IMR-90 (cell line): ENCODE results near the gene SMCO4. TPM values are rescaled to one million over a fixed set of nuclear protein-coding genes. Genes with fewer than 3 reads are reported as not detected.

Experiments used
- ATAC-seq: fragments of 200-7000 bp; cut with Tn5 transposase; 2 replicates; pipeline ENCODE4 v1.9.1; 2020; ENCODE audit warnings: low read depth, mild to moderate bottlenecking, moderate library complexity
- BruUV-seq: library from RNA; stranded (reverse); fragments of 400-500 nt; replicated peaks from 2 replicates; lab custom pipeline; 2021; lab: Mats Ljungman, UMichigan
- CTCF ChIA-PET: fragments of 300-600 bp; formaldehyde crosslinking; extraction: SDS; loops from one replicate; lab custom pipeline; 2021; ENCODE audit warnings: antibody characterized with exemption; lab: Yijun Ruan, JAX
- POLR2A ChIA-PET: fragments of 300-600 bp; sonication (Branson Sonifier 250); formaldehyde crosslinking; loops from one replicate; lab custom pipeline; 2022; ENCODE audit warnings: antibody characterized with exemption; ENCODE audit not compliant: unreplicated experiment; lab: Charles Lee
- DNase-seq: peaks from one replicate; pipeline ENCODE4 v3.0.0; 2013
- H2AFZ ChIP-seq: replicated peaks from 2 replicates; pipeline ENCODE3; 2013; ENCODE audit warnings: low read length, mild to moderate bottlenecking; ENCODE audit not compliant: poor library complexity
- H2AK5ac ChIP-seq: 2 replicates; pipeline ENCODE4 v1.6.1; 2013; ENCODE audit warnings: low read depth, low read length, inconsistent platforms
- H2AK9ac ChIP-seq: replicated peaks from 2 replicates; pipeline ENCODE3; 2013; ENCODE audit warnings: mild to moderate bottlenecking, low read depth, low read length, moderate library complexity; ENCODE audit not compliant: poor library complexity
- H2BK120ac ChIP-seq: 2 replicates; pipeline ENCODE4 v1.6.1; 2013; ENCODE audit warnings: low read depth, low read length, inconsistent platforms
- H2BK15ac ChIP-seq: 3 replicates; pipeline ENCODE4 v1.6.1; 2013; ENCODE audit warnings: low read depth, low read length, inconsistent platforms
- H2BK20ac ChIP-seq: 2 replicates; pipeline ENCODE4 v1.6.1; 2013; ENCODE audit warnings: low read depth, mild to moderate bottlenecking, inconsistent platforms, low read length, moderate library complexity
- H2BK5ac ChIP-seq: 2 replicates; pipeline ENCODE4 v1.6.1; 2013; ENCODE audit warnings: mild to moderate bottlenecking, low read depth, low read length, inconsistent platforms; ENCODE audit not compliant: poor library complexity, severe bottlenecking
- H3K14ac ChIP-seq: replicated peaks from 2 replicates; pipeline ENCODE4 v1.6.1; 2013; ENCODE audit warnings: low read depth, low read length, inconsistent platforms
- H3K18ac ChIP-seq: 2 replicates; pipeline ENCODE4 v1.6.1; 2013; ENCODE audit warnings: low read depth, low read length, control low read depth
- H3K23ac ChIP-seq: 2 replicates; pipeline ENCODE4 v1.6.1; 2013; ENCODE audit warnings: low read depth, low read length, inconsistent platforms
- H3K27ac ChIP-seq: 2 replicates; pipeline ENCODE4 v1.5.1; 2013; ENCODE audit warnings: mild to moderate bottlenecking, control low read depth, low read length; ENCODE audit not compliant: insufficient read depth
- H3K27me3 ChIP-seq: 2 replicates; pipeline ENCODE4 v1.6.1; 2013; ENCODE audit warnings: low read length; ENCODE audit not compliant: control insufficient read depth, insufficient read depth
- H3K36me3 ChIP-seq: 2 replicates; pipeline ENCODE4 v1.6.1; 2013; ENCODE audit warnings: low read length, mixed read lengths; ENCODE audit not compliant: control insufficient read depth, insufficient read depth
- H3K4ac ChIP-seq: 2 replicates; pipeline ENCODE4 v1.6.1; 2013; ENCODE audit warnings: low read depth, low read length, inconsistent platforms
- H3K4me1 ChIP-seq: 2 replicates; pipeline ENCODE4 v1.6.1; 2013; ENCODE audit warnings: low read length, mixed read lengths; ENCODE audit not compliant: control insufficient read depth, insufficient read depth
- H3K4me2 ChIP-seq: 2 replicates; pipeline ENCODE4 v1.6.1; 2013; ENCODE audit warnings: low read depth, mild to moderate bottlenecking, control low read depth, low read length, moderate library complexity
- H3K4me3 ChIP-seq: 2 replicates; pipeline ENCODE4 v1.5.1; 2013; ENCODE audit warnings: low read depth, mild to moderate bottlenecking, control low read depth, low read length, moderate library complexity; ENCODE audit not compliant: insufficient read depth
- H3K56ac ChIP-seq: 2 replicates; pipeline ENCODE4 v1.6.1; 2013; ENCODE audit warnings: low read length, inconsistent platforms; ENCODE audit not compliant: insufficient read depth; ENCODE audit errors: extremely low read depth
- H3K79me1 ChIP-seq, 2 experiments: 2 replicates each; pipeline ENCODE4 v1.6.1; 2013; ENCODE audit warnings: low read length in 2 of 2, inconsistent platforms in 1 of 2, low read depth in 1 of 2
- H3K9ac ChIP-seq: 2 replicates; pipeline ENCODE4 v1.6.1; 2013; ENCODE audit warnings: low read depth, low read length, control low read depth
- H3K9me1 ChIP-seq: 2 replicates; pipeline ENCODE4 v1.6.1; 2013; ENCODE audit warnings: low read length, inconsistent platforms; ENCODE audit not compliant: insufficient read depth
- H3K9me3 ChIP-seq: 2 replicates; pipeline ENCODE4 v1.6.1; 2013; ENCODE audit warnings: low read length; ENCODE audit not compliant: control insufficient read depth, insufficient read depth
- H4K20me1 ChIP-seq: 2 replicates; pipeline ENCODE4 v1.6.1; 2013; ENCODE audit warnings: low read length, inconsistent platforms; ENCODE audit not compliant: insufficient read depth
- H4K5ac ChIP-seq: 2 replicates; pipeline ENCODE4 v1.6.1; 2013; ENCODE audit warnings: mild to moderate bottlenecking, low read depth, low read length, control low read depth
- H4K8ac ChIP-seq, 2 experiments: 2 replicates each; pipeline ENCODE4 v1.6.1; 2013; ENCODE audit warnings: low read depth in 2 of 2, low read length in 2 of 2, control low read depth in 1 of 2, inconsistent platforms in 1 of 2
- H4K91ac ChIP-seq: 2 replicates; pipeline ENCODE4 v1.6.1; 2013; ENCODE audit warnings: low read depth, low read length, inconsistent platforms; ENCODE audit not compliant: insufficient read depth
- BHLHE40 ChIP-seq: fragments of 150-350 bp; IDR thresholded peaks from 2 replicates; pipeline ENCODE4 v1.6.1; 2016; ENCODE audit warnings: mild to moderate bottlenecking, low read depth, low read length
- CEBPB ChIP-seq: IDR thresholded peaks from 2 replicates; pipeline ENCODE4 v1.6.1; 2012; ENCODE audit warnings: low read depth, low read length, improper control_type of control experiment
- CHD1 ChIP-seq: IDR thresholded peaks from 2 replicates; pipeline ENCODE4 v1.6.1; 2012; ENCODE audit warnings: low read depth, low read length, improper control_type of control experiment
- CTCF ChIP-seq: conservative IDR thresholded peaks from 2 replicates; pipeline ENCODE4 v1.5.1; 2012; ENCODE audit warnings: mild to moderate bottlenecking, low read depth, low read length, improper control_type of control experiment
- ELK1 ChIP-seq: fragments of 150-350 bp; IDR thresholded peaks from 2 replicates; pipeline ENCODE4 v1.6.1; 2016; ENCODE audit warnings: low read depth, mild to moderate bottlenecking, low read length, moderate library complexity, borderline replicate concordance
- FOS ChIP-seq: fragments of 150-350 bp; IDR thresholded peaks from 2 replicates; pipeline ENCODE4 v1.6.1; 2016; ENCODE audit warnings: low read depth, low read length
- MAFK ChIP-seq: IDR thresholded peaks from 2 replicates; pipeline ENCODE4 v1.6.1; 2012; ENCODE audit warnings: low read depth, low read length, improper control_type of control experiment
- MAZ ChIP-seq: IDR thresholded peaks from 2 replicates; pipeline ENCODE4 v1.6.1; 2012; ENCODE audit warnings: low read depth, mild to moderate bottlenecking, low read length, improper control_type of control experiment, moderate library complexity, borderline replicate concordance
- MXI1 ChIP-seq: IDR thresholded peaks from 2 replicates; pipeline ENCODE4 v1.6.1; 2012; ENCODE audit warnings: low read depth, mild to moderate bottlenecking, low read length, moderate library complexity, borderline replicate concordance
- NFE2L2 ChIP-seq: fragments of 150-350 bp; IDR thresholded peaks from 2 replicates; pipeline ENCODE4 v1.6.1; 2016; ENCODE audit warnings: low read depth, mild to moderate bottlenecking, low read length
- POLR2A ChIP-seq: IDR thresholded peaks from 2 replicates; pipeline ENCODE4 v1.6.1; 2012; ENCODE audit warnings: mild to moderate bottlenecking, low read depth, low read length
- RAD21 ChIP-seq: IDR thresholded peaks from 2 replicates; pipeline ENCODE4 v1.6.1; 2012; ENCODE audit warnings: low read length, improper control_type of control experiment
- RCOR1 ChIP-seq: IDR thresholded peaks from 2 replicates; pipeline ENCODE4 v1.6.1; 2012; ENCODE audit warnings: mild to moderate bottlenecking, low read length, improper control_type of control experiment; ENCODE audit not compliant: insufficient replicate concordance
- RFX5 ChIP-seq: IDR thresholded peaks from 2 replicates; pipeline ENCODE4 v1.8.0; 2012; ENCODE audit warnings: low read depth, mild to moderate bottlenecking, low read length, moderate library complexity
- SMC3 ChIP-seq: fragments of 150-350 bp; IDR thresholded peaks from 2 replicates; pipeline ENCODE4 v1.6.1; 2016; ENCODE audit warnings: low read depth, mild to moderate bottlenecking, antibody characterized with exemption, low read length, moderate library complexity
- USF2 ChIP-seq: fragments of 150-350 bp; IDR thresholded peaks from 2 replicates; pipeline ENCODE4 v1.6.1; 2017; ENCODE audit warnings: mild to moderate bottlenecking, antibody characterized with exemption, low read length, low read depth
- WGBS, 2 experiments: methylation state at CpG; one replicate each; pipeline versions ENCODE4 v1.1.5 to v1.1.7; 2013; ENCODE audit warnings: missing lambda C conversion rate in 2 of 2; ENCODE audit not compliant: insufficient read length in 1 of 2; ENCODE audit errors: extremely low coverage in 2 of 2; 5-methylcytosine and 5-hydroxymethylcytosine counted together
- dilution Hi-C: fragments of 300-500 bp; cut with HindIII; formaldehyde crosslinking; loops from one replicate; pipeline ENCODE4 v1.14.3; 2018; ENCODE audit warnings: low sequenced_read_pairs; ENCODE audit not compliant: unreplicated experiment
- in situ Hi-C: fragments of 300-500 bp; cut with MboI; formaldehyde crosslinking; loops from 3 replicates; pipeline ENCODE4 v1.14.3; 2019; ENCODE audit warnings: low sequenced_read_pairs, inconsistent platforms, mixed read lengths
- intact Hi-C: fragments of 100-400 bp; cut with micrococcal nuclease; formaldehyde crosslinking; loops from 2 replicates; pipeline ENCODE4 v1.10.0; 2022
- polyA plus RNA-seq, 3 experiments: library from polyadenylated mRNA; depleted of rRNA; stranded (reverse); fragments of >200 nt; gene quantifications; 2 replicates each; pipeline ENCODE4 v1.2.3, GENCODE V29; 2012; ENCODE audit warnings: low replicate concordance in 1 of 3
- total RNA-seq: library from RNA; depleted of rRNA; stranded (reverse); fragments of >200 nt; gene quantifications from 2 replicates; pipeline ENCODE4 v1.2.3, GENCODE V29; 2012

The SMCO4 gene
- total and polyA plus RNA-seq, 2 of the 4 experiments (the other 2 are of a cell fraction) = 2.2 to 17.7 TPM

GRCh38 chr11:93498161-93498560 lies 45.0 kb downstream of the SMCO4 start:
- peaks cover 4% of the 10 kb centered on the region; the same call in 1 of the 2 replicates for H3K4me1 ChIP-seq
- H2AK5ac ChIP-seq = no peak overlapping the region
- no peak overlapping the region for H3K23ac ChIP-seq
- dilution Hi-C loops = no loop called here
- H3K9ac ChIP-seq = no peak overlapping the region
- intact Hi-C loops = no loop called here
- no peak for DNase-seq
- no peak overlapping the region for H4K91ac ChIP-seq
- no peak overlapping the region for H3K14ac ChIP-seq
- ATAC-seq = no peak
- H3K9me3 ChIP-seq = no peaks in the 10 kb centered on the region
- no peak overlapping the region for H3K4me3 ChIP-seq
- no peak overlapping the region for H2BK120ac ChIP-seq
- no peak overlapping the region for H2AFZ ChIP-seq
- POLR2A ChIA-PET = no interaction called here
- no peaks in the 10 kb centered on the region for H4K20me1 ChIP-seq
- no peak overlapping the region for H3K27ac ChIP-seq
- H2BK5ac ChIP-seq = no peak overlapping the region
- no TSS peak for BruUV-seq
- in situ Hi-C loops = no loop called here
- H3K27me3 ChIP-seq = no peaks in the 10 kb centered on the region
- no CpG with 5 or more reads among the region's 4 CpGs for WGBS, 2 experiments
- no peaks in the 10 kb centered on the region for H3K79me1 ChIP-seq
- no peak overlapping the region for H4K5ac ChIP-seq
- no peak overlapping the region for H2AK9ac ChIP-seq
- H3K9me1 ChIP-seq = peaks cover 4% of the 10 kb centered on the region; the same call in 1 of the 2 replicates
- no peak overlapping the region for H3K18ac ChIP-seq
- no peak overlapping the region for H3K4ac ChIP-seq
- no peaks in the 10 kb centered on the region for H3K36me3 ChIP-seq
- H2BK15ac ChIP-seq = no peak overlapping the region
- H2BK20ac ChIP-seq = no peak overlapping the region
- no peak overlapping the region for H3K56ac ChIP-seq
- TF ChIP-seq FOS = no peak
- no peak for TF ChIP-seq MAZ
- TF ChIP-seq CEBPB = no peak
- TF ChIP-seq RFX5 = no peak
- TF ChIP-seq USF2 = no peak
- TF ChIP-seq NFE2L2 = no peak
- no peak for TF ChIP-seq CTCF
- TF ChIP-seq CHD1 = no peak
- TF ChIP-seq RCOR1 = no peak
- TF ChIP-seq MXI1 = no peak
- no peak for TF ChIP-seq RAD21
- TF ChIP-seq MAFK = no peak
- no peak for TF ChIP-seq POLR2A
- TF ChIP-seq BHLHE40 = no peak
- no peak for TF ChIP-seq SMC3
- TF ChIP-seq ELK1 = no peak
- CTCF ChIA-PET = no interaction called here
- no peak overlapping the region for H4K8ac ChIP-seq
- no peak overlapping the region for H3K4me2 ChIP-seq
